ENCODE measurements around the gene RPTN. TPM values are rescaled to one million over a fixed set of nuclear protein-coding genes. Genes with fewer than 3 reads are reported as not detected.
"Not testable (repeated sequence)": the region's sequence is repeated elsewhere in the genome, so short reads cannot be mapped to it uniquely, and the experiment has no call there.

Gene RPTN
- total RNA-seq, 6 experiments from 2014 or later: not detected

GRCh38 chr1:152148981-152149380 is 10.0 kb downstream of the RPTN start:
- ATAC-seq (no peak), DNase-seq (no peak)
- Histone ChIP-seq H3K27ac (no peak overlapping the region), H3K4me1 (no peaks in the 10 kb centered on the region), H3K27me3 (no peaks in the 10 kb centered on the region), H3K4me3 (no peak overlapping the region), H3K9me3 (peaks cover 0 to 4% (median 0%) of the 10 kb centered on the region in 4 donors), H3K36me3 (no peaks in the 10 kb centered on the region)
- intact Hi-C loops (cut with DNase I): no loop called here
- TF ChIP-seq CTCF (IDR thresholded peaks at IDR 0.05) (no peak), POLR2A (IDR thresholded peaks at IDR 0.05) (no peak)
- WGBS (ENCODE audit: insufficient coverage, low coverage, low lambda C conversion rate, missing lambda C conversion rate): 50% methylated on average over 1 of the region's 1 CpG

- Histone ChIP-seq H3K4me3 (no peak overlapping the region), H3K4me1 (no peaks in the 10 kb centered on the region), H3K9me3 (peaks cover 0 to 4% (median 0%) of the 10 kb centered on the region in 4 donors), H3K27ac (no peak overlapping the region), H3K27me3 (no peaks in the 10 kb centered on the region), H3K36me3 (no peaks in the 10 kb centered on the region)
- TF ChIP-seq POLR2A (IDR thresholded peaks at IDR 0.05) (no peak), CTCF (IDR thresholded peaks at IDR 0.05) (no peak)
- no peak for DNase-seq
- no peak for ATAC-seq
- WGBS (ENCODE audit: insufficient coverage, low coverage, low lambda C conversion rate, missing lambda C conversion rate): 38% methylated on average over 1 of the region's 3 CpGs
- intact Hi-C loops (cut with DNase I): no loop called here
Observed at GRCh38 chr1:152148051-152148450, 11.0 kb downstream of the RPTN start.

- no peaks in the 10 kb centered on the region for H3K36me3 ChIP-seq
- DNase-seq: no peak
- TF ChIP-seq CTCF (IDR thresholded peaks at IDR 0.05): no peak
- TF ChIP-seq POLR2A (IDR thresholded peaks at IDR 0.05): no peak
- H3K27me3 ChIP-seq: no peaks in the 10 kb centered on the region
- intact Hi-C loops (cut with DNase I): no loop called here
- WGBS (ENCODE audit: insufficient coverage, low coverage, low lambda C conversion rate, missing lambda C conversion rate): 33% methylated on average over 4 of the region's 4 CpGs
- H3K27ac ChIP-seq: no peak overlapping the region
- H3K9me3 ChIP-seq: peaks cover 0 to 4% (median 0%) of the 10 kb centered on the region in 4 donors
- no peak overlapping the region for H3K4me3 ChIP-seq
- peak in 2 of 4 donors; percentile 35 to 45 for ATAC-seq
- no peaks in the 10 kb centered on the region for H3K4me1 ChIP-seq
Observed at GRCh38 chr1:152145769-152146168, 13.3 kb downstream of the RPTN start.

GRCh38 chr1:152144674-152145183 is 14.3 kb downstream of the RPTN start:
- H3K27ac ChIP-seq; H3K27me3 ChIP-seq; H3K36me3 ChIP-seq; H3K4me3 ChIP-seq; H3K9me3 ChIP-seq; H3K4me1 ChIP-seq; ATAC-seq; intact Hi-C loops (cut with DNase I); DNase-seq: not testable (repeated sequence)
- no CpG with 5 or more reads among the region's 25 CpGs for WGBS (ENCODE audit: insufficient coverage, low coverage, low lambda C conversion rate, missing lambda C conversion rate)

GRCh38 chr1:152143150-152143887 is 15.7 kb downstream of the RPTN start:
- WGBS (ENCODE audit: insufficient coverage, low coverage, low lambda C conversion rate, missing lambda C conversion rate): 22% methylated on average over 2 of the region's 2 CpGs
- Histone ChIP-seq H3K27me3 (no peaks in the 10 kb centered on the region), H3K36me3 (no peaks in the 10 kb centered on the region), H3K4me3 (no peak overlapping the region), H3K27ac (no peak overlapping the region), H3K4me1 (no peaks in the 10 kb centered on the region), H3K9me3 (peaks cover 0 to 1% (median 0%) of the 10 kb centered on the region in 4 donors)
- ATAC-seq: no peak
- intact Hi-C loops (cut with DNase I): no loop called here
- no peak for TF ChIP-seq POLR2A (IDR thresholded peaks at IDR 0.05)
- TF ChIP-seq CTCF (IDR thresholded peaks at IDR 0.05): no peak
- no peak for DNase-seq

All from right lobe of liver (tissue), 6 donors.